Measurements from ENCODE around the gene EMX1.
A peak's percentile ranks its signal among the peaks of the same experiment; 100 is the strongest.

The EMX1 gene

DNA sequence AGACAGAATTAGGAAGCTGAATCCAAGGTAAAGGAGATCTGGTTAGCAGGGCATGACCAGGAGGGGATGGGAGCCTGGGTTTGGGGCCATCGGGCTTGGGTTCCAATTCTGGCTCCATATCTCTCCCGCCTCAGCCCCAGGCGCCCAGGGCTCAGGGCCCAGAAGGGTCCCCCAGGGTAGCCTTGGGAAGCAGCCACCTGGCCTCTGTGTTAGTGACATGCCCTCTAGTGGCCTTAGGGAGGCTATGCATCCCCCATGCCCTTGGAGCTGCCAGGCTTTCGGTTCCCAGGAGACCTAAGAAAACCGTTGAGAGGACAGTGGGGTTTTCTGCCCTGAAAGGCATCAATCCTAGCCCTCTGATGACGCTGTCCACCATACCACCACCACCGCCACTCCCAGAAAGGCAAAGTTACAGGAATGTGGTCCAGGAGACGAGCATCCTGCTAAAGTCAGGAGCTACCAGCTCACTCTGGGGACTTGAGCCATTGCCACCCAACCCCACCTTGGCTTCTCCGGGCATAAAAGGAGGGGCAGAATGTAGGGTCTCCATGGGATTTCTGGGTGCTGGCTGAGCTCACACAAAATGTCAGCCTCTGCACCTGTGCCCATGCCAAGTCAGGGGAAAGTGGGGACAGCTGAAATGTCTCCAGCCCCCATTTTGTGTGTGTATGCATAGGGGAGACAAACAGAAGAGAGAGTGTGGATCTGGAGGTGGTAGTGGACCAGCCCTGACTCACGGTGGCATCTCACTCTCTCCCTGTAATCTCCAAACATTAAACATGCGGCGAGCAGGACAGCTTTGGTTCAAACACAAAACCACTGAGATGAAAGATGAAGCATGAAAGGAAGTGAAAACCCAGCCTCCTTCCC is 56.5 kb downstream of the EMX1 start:
- H3K9ac ChIP-seq (ENCODE audit: low read depth, low read length, poor library complexity), result peak overlapping the region; percentile 83
- H2BK120ac ChIP-seq (ENCODE audit: low read depth, low read length), result no peak overlapping the region
- H3K4me2 ChIP-seq (ENCODE audit: insufficient read depth, low read length, poor library complexity, severe bottlenecking), result no peak overlapping the region
- H3K9me3 ChIP-seq (replicated peaks in 1 of 2; ENCODE audit: control insufficient read depth in 2 of 2, insufficient read depth in 1 of 2, low read depth in 1 of 2, low read length in 2 of 2), result no peaks in the 10 kb centered on the region
- no peak overlapping the region for H2AFZ ChIP-seq (ENCODE audit: low read length)
- no peak overlapping the region for H4K8ac ChIP-seq (ENCODE audit: low read depth, low read length)
- H2BK15ac ChIP-seq (ENCODE audit: low read length), result peak overlapping the region; percentile 86
- no peak overlapping the region for H3K23ac ChIP-seq (ENCODE audit: low read depth, low read length, poor library complexity)
- no peak overlapping the region for H2BK5ac ChIP-seq (ENCODE audit: low read length)
- no CpG with 5 or more reads among the region's 12 CpGs for WGBS, 2 donors (ENCODE audit: extremely low coverage in 2 of 2, insufficient read length in 2 of 2, insufficient replicate concordance in 1 of 2)
- no peaks in the 10 kb centered on the region for H3K79me1 ChIP-seq (ENCODE audit: low read depth, low read length)
- peak; percentile 60 for DNase-seq (ENCODE audit: low spot score)
- H3K4ac ChIP-seq (ENCODE audit: low read length), result no peak overlapping the region
- H3K27ac ChIP-seq (replicated peaks; ENCODE audit: low read length), result no peak overlapping the region
- H3K4me3 ChIP-seq (ENCODE audit: low read length in 2 of 2), result no peak overlapping the region
- H2BK12ac ChIP-seq (ENCODE audit: low read length), result no peak overlapping the region
- H3K14ac ChIP-seq (ENCODE audit: low read length), result no peak overlapping the region
- no peak overlapping the region for H4K91ac ChIP-seq (ENCODE audit: low read depth, low read length, poor library complexity)
- peaks cover 0 to 2% of the 10 kb centered on the region in 2 donors for H3K4me1 ChIP-seq (ENCODE audit: control insufficient read depth in 2 of 2, insufficient read depth in 1 of 2, low read depth in 1 of 2, low read length in 2 of 2)
- no peaks in the 10 kb centered on the region for H3K36me3 ChIP-seq (replicated peaks in 1 of 2; ENCODE audit: control insufficient read depth in 2 of 2, insufficient read depth in 2 of 2, low read length in 2 of 2)
- H3K18ac ChIP-seq (ENCODE audit: low read length), result peak overlapping the region; percentile 84
- H2AK5ac ChIP-seq (ENCODE audit: low read depth, low read length), result peak overlapping the region; percentile 40
- peaks cover 0 to 7% (median 0%) of the 10 kb centered on the region in 3 experiments for H3K27me3 ChIP-seq (ENCODE audit: control insufficient read depth in 3 of 3, insufficient read depth in 3 of 3, low read depth in 1 of 3, low read length in 3 of 3)

DNA sequence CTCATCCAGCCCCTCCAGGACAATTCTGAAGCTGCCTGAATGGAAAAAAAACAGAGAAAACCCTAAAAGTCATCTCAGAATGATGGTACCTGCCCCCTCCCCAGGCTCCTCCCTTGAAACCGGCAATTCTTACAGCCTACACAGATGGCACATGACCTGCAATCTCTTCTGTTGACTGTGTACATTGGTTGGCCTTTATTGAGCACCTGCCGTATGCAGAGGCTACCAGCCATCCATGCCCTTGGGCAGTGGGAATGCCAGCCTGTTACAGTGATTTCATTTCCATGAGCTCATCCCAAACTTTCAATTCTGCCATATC is 57.1 kb downstream of the EMX1 start:
- Histone ChIP-seq H2BK5ac (ENCODE audit: low read length) (no peak overlapping the region), H3K4me2 (ENCODE audit: insufficient read depth, low read length, poor library complexity, severe bottlenecking) (no peak overlapping the region), H3K27me3 (ENCODE audit: control insufficient read depth in 3 of 3, insufficient read depth in 3 of 3, low read depth in 1 of 3, low read length in 3 of 3) (peaks cover 0 to 7% (median 0%) of the 10 kb centered on the region in 3 experiments), H4K8ac (ENCODE audit: low read depth, low read length) (no peak overlapping the region), H4K91ac (ENCODE audit: low read depth, low read length, poor library complexity) (no peak overlapping the region), H3K4ac (ENCODE audit: low read length) (no peak overlapping the region), H3K9me3 (replicated peaks in 1 of 2; ENCODE audit: control insufficient read depth in 2 of 2, insufficient read depth in 1 of 2, low read depth in 1 of 2, low read length in 2 of 2) (no peaks in the 10 kb centered on the region), H3K9ac (ENCODE audit: low read depth, low read length, poor library complexity) (no peak overlapping the region), H2AK5ac (ENCODE audit: low read depth, low read length) (peak overlapping the region; percentile 40), H3K36me3 (replicated peaks in 1 of 2; ENCODE audit: control insufficient read depth in 2 of 2, insufficient read depth in 2 of 2, low read length in 2 of 2) (no peaks in the 10 kb centered on the region), H3K27ac (replicated peaks; ENCODE audit: low read length) (no peak overlapping the region), H3K14ac (ENCODE audit: low read length) (no peak overlapping the region), H3K23ac (ENCODE audit: low read depth, low read length, poor library complexity) (no peak overlapping the region), H2BK12ac (ENCODE audit: low read length) (no peak overlapping the region), H2AFZ (ENCODE audit: low read length) (no peak overlapping the region), H3K79me1 (ENCODE audit: low read depth, low read length) (no peaks in the 10 kb centered on the region), H3K4me1 (ENCODE audit: control insufficient read depth in 2 of 2, insufficient read depth in 1 of 2, low read depth in 1 of 2, low read length in 2 of 2) (peaks cover 0 to 2% of the 10 kb centered on the region in 2 donors), H2BK120ac (ENCODE audit: low read depth, low read length) (no peak overlapping the region), H3K4me3 (ENCODE audit: low read length in 2 of 2) (no peak overlapping the region), H2BK15ac (ENCODE audit: low read length) (no peak overlapping the region), H3K18ac (ENCODE audit: low read length) (no peak overlapping the region)
- no CpG with 5 or more reads among the region's 2 CpGs for WGBS, 2 donors (ENCODE audit: extremely low coverage in 2 of 2, insufficient read length in 2 of 2, insufficient replicate concordance in 1 of 2)
- no peak for DNase-seq (ENCODE audit: low spot score)

DNA sequence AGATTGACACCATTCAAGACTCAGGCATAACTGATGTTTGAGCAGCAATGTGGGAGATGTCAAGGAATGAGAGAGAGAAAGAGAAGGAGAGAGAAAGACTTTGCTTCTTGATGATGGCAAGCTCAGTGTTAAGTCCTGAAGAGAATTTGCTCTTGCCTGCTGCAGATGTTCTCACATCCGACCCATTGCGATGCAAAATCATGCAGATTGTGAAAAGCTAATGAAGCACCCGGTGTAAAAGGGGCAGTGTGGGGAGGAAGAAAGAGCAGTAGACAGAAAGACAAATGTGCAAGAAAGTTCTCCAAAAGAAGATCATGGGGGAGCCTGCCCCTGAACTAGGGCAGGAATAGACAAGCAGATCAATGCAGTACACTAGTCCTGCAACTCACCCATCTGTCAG is 57.7 kb downstream of the EMX1 start:
- H3K4me1 ChIP-seq (ENCODE audit: control insufficient read depth in 2 of 2, insufficient read depth in 1 of 2, low read depth in 1 of 2, low read length in 2 of 2), result peaks cover 0 to 2% of the 10 kb centered on the region in 2 donors
- no peak for DNase-seq (ENCODE audit: low spot score)
- no peak overlapping the region for H3K4me3 ChIP-seq (ENCODE audit: low read length in 2 of 2)
- no peak overlapping the region for H3K18ac ChIP-seq (ENCODE audit: low read length)
- no peaks in the 10 kb centered on the region for H3K79me1 ChIP-seq (ENCODE audit: low read depth, low read length)
- H2BK120ac ChIP-seq (ENCODE audit: low read depth, low read length), result no peak overlapping the region
- no peaks in the 10 kb centered on the region for H3K36me3 ChIP-seq (replicated peaks in 1 of 2; ENCODE audit: control insufficient read depth in 2 of 2, insufficient read depth in 2 of 2, low read length in 2 of 2)
- no peak overlapping the region for H3K27ac ChIP-seq (replicated peaks; ENCODE audit: low read length)
- no peak overlapping the region for H2BK5ac ChIP-seq (ENCODE audit: low read length)
- H3K9ac ChIP-seq (ENCODE audit: low read depth, low read length, poor library complexity), result no peak overlapping the region
- H2AFZ ChIP-seq (ENCODE audit: low read length), result no peak overlapping the region
- H4K8ac ChIP-seq (ENCODE audit: low read depth, low read length), result no peak overlapping the region
- no peaks in the 10 kb centered on the region for H3K9me3 ChIP-seq (replicated peaks in 1 of 2; ENCODE audit: control insufficient read depth in 2 of 2, insufficient read depth in 1 of 2, low read depth in 1 of 2, low read length in 2 of 2)
- H3K4ac ChIP-seq (ENCODE audit: low read length), result no peak overlapping the region
- H2BK12ac ChIP-seq (ENCODE audit: low read length), result no peak overlapping the region
- H3K27me3 ChIP-seq (ENCODE audit: control insufficient read depth in 3 of 3, insufficient read depth in 3 of 3, low read depth in 1 of 3, low read length in 3 of 3), result peaks cover 0 to 7% (median 0%) of the 10 kb centered on the region in 3 experiments
- H3K14ac ChIP-seq (ENCODE audit: low read length), result no peak overlapping the region
- H3K4me2 ChIP-seq (ENCODE audit: insufficient read depth, low read length, poor library complexity, severe bottlenecking), result no peak overlapping the region
- no peak overlapping the region for H2BK15ac ChIP-seq (ENCODE audit: low read length)
- H2AK5ac ChIP-seq (ENCODE audit: low read depth, low read length), result no peak overlapping the region
- WGBS, 2 donors (ENCODE audit: extremely low coverage in 2 of 2, insufficient read length in 2 of 2, insufficient replicate concordance in 1 of 2), result no CpG with 5 or more reads among the region's 3 CpGs
- H4K91ac ChIP-seq (ENCODE audit: low read depth, low read length, poor library complexity), result no peak overlapping the region
- no peak overlapping the region for H3K23ac ChIP-seq (ENCODE audit: low read depth, low read length, poor library complexity)

DNA sequence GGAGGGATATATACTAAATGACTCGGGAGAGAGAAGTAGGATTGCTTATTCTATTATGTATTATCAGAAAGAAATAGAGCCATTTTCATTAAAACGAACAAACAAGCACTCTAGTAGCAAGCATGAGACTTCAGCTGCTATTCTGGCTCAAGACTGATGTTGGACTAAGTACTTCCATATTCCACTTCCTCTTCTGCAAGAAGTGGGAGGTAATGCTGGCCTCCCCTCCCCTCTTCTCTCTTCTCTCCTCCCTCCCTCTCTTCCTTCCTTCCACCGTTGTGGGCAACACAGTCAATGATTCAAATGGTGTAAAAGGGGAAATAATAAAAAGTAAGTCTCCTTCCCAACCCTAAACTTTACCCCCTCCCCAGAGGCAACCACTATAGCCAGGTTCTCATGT is 62.6 kb downstream of the EMX1 start:
- Histone ChIP-seq H3K79me1 (ENCODE audit: low read depth, low read length) (no peaks in the 10 kb centered on the region), H3K14ac (ENCODE audit: low read length) (no peak overlapping the region), H3K27ac (replicated peaks; ENCODE audit: low read length) (no peak overlapping the region), H3K4me3 (ENCODE audit: low read length in 2 of 2) (no peak overlapping the region), H3K27me3 (ENCODE audit: control insufficient read depth in 3 of 3, insufficient read depth in 3 of 3, low read depth in 1 of 3, low read length in 3 of 3) (no peaks in the 10 kb centered on the region), H4K91ac (ENCODE audit: low read depth, low read length, poor library complexity) (no peak overlapping the region), H3K23ac (ENCODE audit: low read depth, low read length, poor library complexity) (no peak overlapping the region), H3K4me2 (ENCODE audit: insufficient read depth, low read length, poor library complexity, severe bottlenecking) (no peak overlapping the region), H2AFZ (ENCODE audit: low read length) (no peak overlapping the region), H3K4me1 (ENCODE audit: control insufficient read depth in 2 of 2, insufficient read depth in 1 of 2, low read depth in 1 of 2, low read length in 2 of 2) (no peaks in the 10 kb centered on the region), H3K4ac (ENCODE audit: low read length) (no peak overlapping the region), H3K18ac (ENCODE audit: low read length) (no peak overlapping the region), H3K9me3 (replicated peaks in 1 of 2; ENCODE audit: control insufficient read depth in 2 of 2, insufficient read depth in 1 of 2, low read depth in 1 of 2, low read length in 2 of 2) (no peaks in the 10 kb centered on the region), H2BK15ac (ENCODE audit: low read length) (no peak overlapping the region), H2BK12ac (ENCODE audit: low read length) (no peak overlapping the region), H2BK5ac (ENCODE audit: low read length) (no peak overlapping the region), H3K36me3 (replicated peaks in 1 of 2; ENCODE audit: control insufficient read depth in 2 of 2, insufficient read depth in 2 of 2, low read length in 2 of 2) (no peaks in the 10 kb centered on the region), H3K9ac (ENCODE audit: low read depth, low read length, poor library complexity) (no peak overlapping the region), H2BK120ac (ENCODE audit: low read depth, low read length) (no peak overlapping the region), H2AK5ac (ENCODE audit: low read depth, low read length) (no peak overlapping the region), H4K8ac (ENCODE audit: low read depth, low read length) (no peak overlapping the region)
- DNase-seq (ENCODE audit: low spot score), result no peak
- no CpG with 5 or more reads among the region's 3 CpGs for WGBS, 2 donors (ENCODE audit: extremely low coverage in 2 of 2, insufficient read length in 2 of 2, insufficient replicate concordance in 1 of 2)
